GM19455 (cell line): Measurements from ENCODE around the gene DHX35.
"Not testable (repeated sequence)": the region's sequence is repeated elsewhere in the genome, so short reads cannot be mapped to it uniquely, and the experiment has no call there.

Source experiments
- ATAC-seq: cut with Tn5 transposase; IDR thresholded peaks from one replicate; pipeline ENCODE4 v1.9.1; 2021; ENCODE audit not compliant: unreplicated experiment

Gene DHX35

DNA sequence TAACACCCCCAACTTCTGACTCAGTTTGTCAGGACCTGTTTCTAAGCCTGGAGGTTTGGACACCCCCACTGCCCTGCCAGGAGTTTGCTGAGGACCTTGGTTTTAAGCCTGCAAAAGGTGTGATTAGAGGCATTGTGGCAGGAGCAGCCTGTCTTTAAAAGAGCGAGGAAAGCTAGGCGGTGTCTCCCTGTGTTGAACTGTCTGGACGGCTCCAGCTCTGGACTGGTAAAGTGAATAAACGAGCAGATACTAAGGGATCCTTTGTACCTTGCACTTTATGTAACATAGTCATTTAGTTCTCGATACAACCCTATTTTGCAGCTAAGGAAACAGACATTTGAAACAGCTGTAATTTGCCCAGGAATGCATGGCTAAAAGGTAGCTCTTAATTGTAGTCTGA is 21.5 kb upstream of the DHX35 start:
- ATAC-seq = no peak

DNA sequence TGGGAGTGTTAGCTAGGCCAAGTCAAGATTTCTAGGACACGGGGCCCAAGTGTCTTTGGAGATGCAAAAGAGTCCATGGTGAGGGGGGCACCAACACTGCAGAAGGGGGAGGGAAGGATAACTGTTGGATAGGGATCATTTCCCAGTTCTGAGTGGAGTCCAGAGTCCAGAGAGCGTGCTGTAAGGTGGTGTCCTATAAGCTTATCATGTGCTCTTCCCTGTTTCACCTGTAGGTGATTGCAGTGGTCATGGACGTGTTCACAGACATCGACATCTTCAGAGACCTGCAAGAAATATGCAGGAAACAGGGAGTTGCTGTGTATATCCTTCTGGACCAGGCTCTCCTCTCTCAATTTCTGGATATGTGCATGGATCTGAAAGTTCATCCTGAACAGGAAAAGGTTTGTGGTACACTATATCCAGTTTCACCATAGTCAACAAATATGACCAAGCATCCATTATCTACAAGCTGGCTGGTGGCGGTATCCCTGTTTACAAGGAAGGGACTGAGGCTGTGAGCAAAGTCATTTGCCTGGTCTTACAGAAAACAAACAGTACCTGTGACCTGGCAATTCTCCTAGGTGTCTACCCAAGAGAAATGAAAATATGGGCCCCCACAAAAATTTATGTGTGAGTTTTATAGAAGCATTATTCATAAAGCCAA is 20.3 kb upstream of the DHX35 start:
- ATAC-seq = no peak

DNA sequence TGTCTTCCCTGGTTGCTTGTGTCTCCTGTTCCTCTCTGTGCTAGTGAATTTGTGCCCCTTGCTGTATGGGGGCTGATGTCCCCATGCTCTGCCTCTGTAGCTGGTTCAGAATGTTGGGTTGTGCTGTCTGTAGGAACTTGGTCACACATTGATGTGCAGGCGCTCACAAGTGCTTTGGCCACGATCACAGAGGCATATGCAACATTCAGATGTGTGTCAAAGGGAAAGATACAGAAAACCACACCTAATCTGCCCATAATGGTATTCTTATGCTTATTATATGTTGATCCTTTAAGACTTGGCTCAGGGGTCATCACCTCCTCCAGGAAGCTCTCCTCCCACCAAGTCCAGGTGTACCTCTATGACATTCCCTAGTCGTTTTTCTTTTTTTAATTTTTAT is 17.1 kb upstream of the DHX35 start:
- ATAC-seq = no peak

DNA sequence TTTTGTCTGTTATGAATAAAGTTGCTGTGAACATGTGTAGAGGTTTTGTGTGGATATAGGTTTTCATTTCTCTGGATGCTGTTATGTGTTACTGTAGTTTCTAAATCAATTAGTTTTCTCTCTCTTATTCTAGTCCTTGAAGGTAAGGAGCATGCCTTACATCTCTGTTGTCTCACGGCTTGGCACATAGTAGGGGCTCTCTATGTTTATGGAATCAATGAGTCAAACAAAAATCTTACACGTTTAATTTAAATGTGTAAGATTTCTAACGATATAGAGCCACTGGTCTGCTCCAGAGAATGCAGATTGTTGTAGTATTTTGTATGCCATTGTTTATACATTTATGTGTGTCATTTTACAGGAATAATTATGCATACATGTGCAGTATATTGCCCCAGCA is 15.3 kb upstream of the DHX35 start:
- ATAC-seq = no peak

DNA sequence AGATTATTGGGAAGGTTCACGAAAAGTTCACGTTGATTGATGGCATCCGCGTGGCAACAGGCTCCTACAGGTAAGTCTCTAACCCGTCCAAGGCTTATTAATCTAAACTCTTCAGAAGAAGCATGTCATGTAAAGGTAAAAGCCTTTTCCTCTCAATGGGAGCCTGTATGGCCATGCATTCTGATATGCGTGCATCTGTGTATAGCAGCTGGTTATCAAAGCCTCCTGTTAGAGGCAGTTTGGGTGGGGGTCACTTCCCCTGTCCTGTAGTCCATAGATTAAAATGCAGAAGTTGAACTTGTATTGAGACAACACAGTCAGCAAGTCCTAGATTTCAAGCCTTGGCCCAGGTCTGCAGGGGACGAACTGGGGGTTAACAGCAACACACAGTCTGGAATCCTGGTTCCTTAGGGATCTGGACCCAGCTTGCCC is 14.2 kb upstream of the DHX35 start:
- no peak for ATAC-seq

DNA sequence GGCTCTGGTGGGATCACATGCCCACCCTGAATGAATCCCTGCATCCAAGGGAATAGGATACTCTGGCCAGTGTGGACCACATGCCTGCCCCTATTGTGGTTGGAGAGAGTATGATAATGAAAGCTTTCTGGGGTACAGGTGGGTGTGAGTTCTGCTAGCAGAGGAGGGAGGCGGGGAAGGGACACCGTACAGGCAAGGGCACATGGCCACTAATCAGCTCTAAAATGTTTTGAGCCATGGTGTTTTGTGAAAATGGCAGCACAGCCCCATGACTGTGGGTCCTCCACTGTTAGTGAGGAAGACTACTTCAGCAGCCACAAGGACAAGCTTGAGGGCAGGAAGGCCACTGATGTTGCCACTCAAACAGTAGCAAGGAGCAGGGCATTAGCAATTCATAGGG is 11.9 kb upstream of the DHX35 start:
- no peak for ATAC-seq

DNA sequence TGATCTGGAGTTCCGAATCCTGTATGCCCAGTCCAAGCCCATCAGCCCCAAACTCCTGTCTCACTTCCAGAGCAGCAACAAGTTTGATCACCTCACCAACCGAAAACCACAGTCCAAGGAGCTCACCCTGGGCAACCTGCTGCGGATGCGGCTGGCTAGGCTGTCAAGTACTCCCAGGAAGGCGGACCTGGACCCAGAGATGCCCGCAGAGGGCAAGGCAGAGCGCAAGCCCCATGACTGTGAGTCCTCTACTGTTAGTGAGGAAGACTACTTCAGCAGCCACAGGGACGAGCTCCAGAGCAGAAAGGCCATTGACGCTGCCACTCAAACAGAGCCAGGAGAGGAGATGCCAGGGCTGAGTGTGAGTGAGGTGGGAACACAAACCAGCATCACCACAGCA is 10.5 kb upstream of the DHX35 start:
- no peak for ATAC-seq

DNA sequence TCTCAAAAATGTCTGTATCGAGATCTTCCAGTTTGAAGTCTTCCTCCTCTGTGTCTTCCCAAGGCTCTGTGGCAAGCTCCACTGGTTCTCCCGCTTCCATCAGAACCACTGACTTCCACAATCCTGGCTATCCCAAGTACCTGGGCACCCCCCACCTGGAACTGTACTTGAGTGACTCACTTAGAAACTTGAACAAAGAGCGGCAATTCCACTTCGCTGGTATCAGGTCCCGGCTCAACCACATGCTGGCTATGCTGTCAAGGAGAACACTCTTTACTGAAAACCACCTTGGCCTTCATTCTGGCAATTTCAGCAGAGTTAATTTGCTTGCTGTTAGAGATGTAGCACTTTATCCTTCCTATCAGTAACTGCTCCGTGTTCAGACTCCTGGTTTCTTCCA is 10.0 kb upstream of the DHX35 start:
- no peak for ATAC-seq

DNA sequence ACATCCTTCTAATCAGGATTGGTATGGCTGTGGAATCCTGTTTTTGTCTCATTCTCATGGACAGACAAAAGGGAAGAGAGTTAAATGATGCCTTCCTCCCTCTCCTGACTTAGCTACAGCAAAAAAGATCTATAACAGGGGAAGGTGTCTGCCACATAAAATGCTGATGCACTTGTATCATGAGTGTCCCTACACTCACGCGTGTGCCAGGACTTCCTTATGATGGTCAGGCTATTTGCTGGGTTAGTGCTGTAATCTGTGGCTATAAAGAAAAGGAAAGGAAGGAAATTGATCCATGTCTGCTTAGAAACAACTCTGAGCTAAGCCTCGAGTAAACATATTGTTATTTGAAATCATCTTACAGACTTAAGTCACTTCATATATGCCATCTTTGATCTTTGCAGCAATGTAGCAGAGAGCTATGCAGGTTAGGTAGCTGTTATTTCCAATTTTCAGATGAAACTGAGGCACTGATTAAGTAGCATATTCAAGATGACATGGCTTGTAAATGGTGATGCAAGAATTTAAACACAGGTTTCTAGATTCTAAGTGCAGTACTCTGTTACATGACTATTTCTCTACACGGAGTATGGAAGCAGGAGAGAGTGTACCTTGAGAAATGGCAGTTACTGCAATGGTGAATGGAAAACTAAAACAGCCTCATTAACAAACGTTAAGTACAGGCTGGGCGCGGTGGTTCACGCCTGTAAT is 8.4 kb upstream of the DHX35 start:
- ATAC-seq = no peak

DNA sequence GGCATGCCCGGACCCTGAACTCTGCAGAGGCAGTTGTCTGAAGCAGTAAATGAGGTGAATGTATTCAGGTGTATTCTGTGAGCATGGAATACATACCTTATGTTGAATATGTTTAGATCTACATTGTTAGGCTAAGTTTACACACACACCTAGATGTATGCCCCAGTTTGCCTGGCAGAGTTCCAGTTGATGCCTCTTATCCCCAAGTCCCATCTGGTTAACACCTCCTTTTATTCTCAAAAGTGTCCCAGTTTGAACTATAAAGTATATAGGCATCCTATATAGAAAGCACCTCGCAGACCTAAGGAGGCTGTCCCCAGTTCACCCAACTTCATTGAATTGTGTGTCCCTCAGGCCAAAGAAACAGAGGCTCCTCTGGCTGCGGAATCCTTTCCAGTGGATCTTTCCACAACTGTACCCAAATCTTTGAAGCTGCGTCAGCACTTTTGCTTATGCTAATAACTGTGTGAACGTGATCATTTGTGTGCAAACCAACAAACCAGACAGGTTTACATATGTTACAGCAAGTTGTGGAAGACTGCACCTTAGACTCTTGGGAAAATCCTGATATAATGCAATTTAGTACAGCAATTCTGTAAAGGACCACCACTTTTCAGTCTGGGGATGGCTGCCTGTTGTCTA is 4.8 kb upstream of the DHX35 start:
- ATAC-seq = no peak

DNA sequence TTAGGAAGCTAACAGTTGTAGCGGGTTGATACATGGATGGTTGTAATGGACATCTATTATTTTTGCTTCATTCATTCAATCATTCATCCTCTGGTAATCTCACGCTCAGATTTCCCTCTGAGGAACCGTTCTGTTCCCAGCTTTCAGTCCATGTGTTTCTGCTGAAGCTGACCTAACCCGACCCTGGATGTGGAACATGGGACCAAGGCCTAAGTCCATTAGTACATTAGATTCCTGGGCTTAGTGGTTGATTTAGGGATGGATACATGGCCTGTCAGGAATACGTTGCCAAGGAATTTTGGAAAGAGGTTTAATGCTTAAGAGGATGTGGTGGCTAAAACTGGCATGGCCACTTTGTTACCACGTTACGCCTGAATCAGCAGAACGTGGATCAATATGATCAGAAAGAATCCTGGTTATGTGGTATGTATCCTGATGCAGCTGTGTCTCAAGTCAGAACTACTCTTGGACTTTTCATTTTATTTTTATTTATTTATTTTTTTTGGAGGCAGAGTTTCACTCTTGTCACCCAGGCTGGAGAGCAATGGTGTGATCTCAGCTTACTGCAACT is 4.1 kb upstream of the DHX35 start:
- no peak for ATAC-seq

DNA sequence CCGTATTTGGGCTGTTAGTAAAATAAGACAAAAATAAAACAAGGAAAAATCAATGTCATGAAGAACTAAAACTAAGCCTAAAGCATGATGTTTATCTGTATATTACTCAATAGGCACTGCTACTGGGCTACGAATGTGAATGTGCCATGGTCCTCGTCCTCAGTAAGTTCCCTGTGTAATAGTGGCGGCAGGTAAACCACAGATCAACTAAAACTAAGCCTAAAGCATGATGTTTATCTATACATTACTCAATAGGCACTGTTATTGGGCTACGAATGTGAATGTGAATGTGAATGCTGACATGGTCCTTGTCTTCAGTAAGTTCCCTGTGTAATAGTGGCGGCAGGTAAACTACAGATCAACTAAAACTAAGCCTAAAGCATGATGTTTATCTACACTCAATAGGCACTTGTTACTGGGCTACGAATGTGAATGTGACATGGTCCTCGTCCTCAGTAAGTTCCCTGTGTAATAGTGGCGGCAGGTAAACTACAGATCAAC is 1.9 kb upstream of the DHX35 start:
- not testable (repeated sequence) for ATAC-seq

DNA sequence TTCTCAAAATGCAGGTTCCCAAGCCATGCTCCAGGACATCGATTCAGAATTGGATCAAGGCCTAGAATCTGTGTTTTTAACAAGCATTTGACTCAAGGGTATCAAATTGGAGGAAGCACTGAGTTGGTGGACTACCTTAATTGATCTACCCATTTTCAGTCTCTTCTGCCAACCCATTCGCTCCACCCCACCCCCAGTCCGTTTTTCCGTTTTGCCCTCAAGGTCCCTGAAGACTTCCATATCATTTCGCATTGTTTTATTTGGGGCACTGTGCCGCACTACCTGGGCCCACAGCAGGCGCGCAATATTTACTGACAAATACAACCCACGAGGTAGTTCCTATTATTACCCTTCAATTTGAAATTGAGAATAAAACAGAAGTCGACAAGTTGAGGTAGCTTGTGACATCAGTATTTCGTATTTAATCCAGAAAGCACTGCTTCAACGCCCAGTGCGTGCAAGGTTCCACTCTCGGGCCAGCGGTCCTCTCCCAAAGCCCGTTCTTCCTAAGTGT is 557 bp upstream of the DHX35 start:
- ATAC-seq = no peak

DNA sequence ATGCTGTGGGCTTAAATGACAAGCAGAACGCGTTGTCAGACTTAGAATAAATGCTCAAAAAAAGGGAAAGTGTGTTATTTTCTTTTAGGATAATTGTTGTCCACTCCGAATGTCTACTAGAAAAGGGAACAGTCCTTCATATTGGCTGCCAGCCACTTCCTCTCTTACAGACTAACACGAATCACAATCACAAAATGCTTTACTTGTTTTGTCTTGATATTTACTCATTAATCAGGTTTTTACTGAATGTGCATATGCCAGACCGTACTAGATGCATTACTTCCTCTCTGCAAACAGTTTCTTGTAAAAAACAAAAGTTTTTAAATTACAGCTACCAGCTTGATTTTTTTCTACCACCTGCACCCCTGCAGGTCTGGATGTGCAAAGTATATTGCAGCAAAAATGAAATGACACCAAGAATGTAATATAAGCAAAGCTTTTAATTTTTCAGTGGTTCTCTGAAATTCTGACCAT is 821 bp downstream of the DHX35 start:
- no peak for ATAC-seq

DNA sequence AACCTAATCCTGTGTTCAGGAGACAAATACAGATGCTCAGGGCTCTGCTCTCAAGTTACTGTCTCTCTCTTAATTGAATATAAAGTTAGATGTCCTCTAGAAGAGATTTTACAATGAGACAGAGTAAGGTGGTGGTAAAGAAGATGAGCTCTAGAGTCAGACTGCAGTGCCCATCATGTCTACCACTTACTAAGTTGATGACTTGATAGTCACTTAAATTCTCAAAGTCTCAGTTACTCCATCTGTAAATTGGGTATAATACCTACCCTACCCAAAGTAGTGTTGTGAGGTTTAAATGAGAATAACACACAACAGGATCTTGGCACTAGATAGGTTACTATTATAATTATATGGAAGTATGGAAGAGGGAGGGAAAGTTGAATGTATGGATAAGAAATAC is 1.6 kb downstream of the DHX35 start:
- no peak for ATAC-seq

DNA sequence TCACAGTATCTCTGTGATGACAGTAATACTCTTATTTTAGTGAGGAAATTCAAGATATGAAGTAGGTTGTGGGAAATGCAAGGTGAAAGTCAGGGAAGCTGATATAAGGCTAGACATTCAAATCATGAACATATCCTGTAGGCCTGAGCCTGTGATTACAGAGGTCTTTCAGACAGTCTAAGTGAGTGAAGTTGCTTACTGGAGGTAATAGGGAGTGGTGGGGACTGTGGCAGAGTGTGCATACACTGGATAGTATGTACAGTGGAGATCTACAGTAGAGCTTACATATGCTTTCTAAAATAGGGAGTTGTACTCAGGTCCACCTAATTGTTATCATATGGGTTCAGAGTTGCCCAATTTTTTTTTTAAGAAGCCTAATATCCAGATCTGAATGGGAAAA is 3.1 kb downstream of the DHX35 start:
- ATAC-seq = no peak

DNA sequence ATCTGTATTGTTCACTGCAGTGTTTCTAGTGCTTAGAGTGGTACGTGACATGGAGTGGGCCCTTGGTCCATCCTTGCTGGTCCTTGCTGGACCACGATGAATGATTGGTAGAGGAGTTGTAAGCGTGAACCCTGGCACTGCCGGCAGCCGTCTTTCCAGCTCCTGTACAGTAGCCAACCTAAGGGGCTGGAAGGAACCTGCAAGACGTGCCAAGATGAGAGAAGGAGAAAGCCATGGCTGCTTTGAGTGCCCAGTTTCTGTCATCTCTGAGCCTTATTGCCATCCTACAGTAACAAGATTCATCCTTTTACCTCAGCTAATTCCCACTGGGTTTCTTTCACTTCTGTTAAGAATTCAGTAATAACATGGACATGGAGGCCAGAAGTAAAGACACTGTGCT is 5.9 kb downstream of the DHX35 start:
- no peak for ATAC-seq

DNA sequence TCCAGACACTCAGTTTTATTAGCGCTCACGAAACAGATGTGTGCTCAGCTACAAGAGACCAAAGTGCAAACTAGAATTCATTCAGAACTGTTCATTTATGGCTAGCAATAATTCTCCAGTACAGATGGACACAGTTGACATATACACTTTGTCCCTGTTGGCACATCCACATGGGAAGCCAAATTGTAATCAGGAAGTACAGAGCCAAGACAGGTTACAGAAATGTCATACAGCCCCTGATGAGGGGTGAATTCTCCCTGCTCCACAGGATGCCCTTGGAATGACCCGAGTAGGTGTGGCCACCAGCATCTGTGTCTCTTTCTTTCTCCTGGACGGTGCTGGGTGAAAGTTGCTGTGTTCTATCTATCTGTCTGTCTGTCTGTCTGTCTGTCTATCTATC is 7.6 kb downstream of the DHX35 start:
- ATAC-seq = no peak

DNA sequence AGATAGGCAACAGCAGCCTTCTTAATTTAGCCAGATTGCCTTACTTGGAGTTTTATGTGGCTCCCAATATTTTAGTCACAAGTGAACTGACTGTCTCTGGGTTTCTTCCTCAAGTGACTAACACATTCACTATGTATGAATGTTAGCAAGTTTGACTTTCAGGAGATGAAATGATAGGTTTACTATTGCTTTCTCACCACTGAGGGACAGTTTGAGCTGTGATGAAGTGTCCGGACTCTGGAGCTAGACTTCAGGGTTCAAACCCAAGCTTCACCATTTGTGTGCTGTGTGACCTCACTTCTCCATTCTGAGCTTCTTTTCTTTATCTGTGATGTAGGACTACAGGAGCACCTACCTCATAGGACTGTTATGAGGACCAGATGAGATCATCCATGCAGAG is 8.2 kb downstream of the DHX35 start:
- no peak for ATAC-seq

DNA sequence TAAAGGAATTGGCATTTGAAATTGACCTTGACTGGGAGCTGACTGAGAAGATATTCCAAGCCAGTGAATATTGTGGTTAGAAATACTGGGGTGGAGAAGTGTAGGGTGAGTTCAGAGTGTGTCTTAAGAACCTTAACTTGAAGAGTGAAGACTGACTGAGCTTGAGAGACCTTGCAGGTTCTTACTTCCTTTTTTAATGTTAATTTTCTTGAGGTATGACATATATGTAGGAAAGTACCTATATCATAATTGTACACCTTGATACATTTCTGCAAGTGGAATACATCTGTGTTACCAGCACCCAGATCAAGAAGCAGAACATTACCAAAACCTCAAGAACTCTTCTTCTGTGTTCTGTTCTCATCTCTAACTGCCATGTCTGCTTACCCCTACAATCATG is 11.0 kb downstream of the DHX35 start:
- no peak for ATAC-seq

DNA sequence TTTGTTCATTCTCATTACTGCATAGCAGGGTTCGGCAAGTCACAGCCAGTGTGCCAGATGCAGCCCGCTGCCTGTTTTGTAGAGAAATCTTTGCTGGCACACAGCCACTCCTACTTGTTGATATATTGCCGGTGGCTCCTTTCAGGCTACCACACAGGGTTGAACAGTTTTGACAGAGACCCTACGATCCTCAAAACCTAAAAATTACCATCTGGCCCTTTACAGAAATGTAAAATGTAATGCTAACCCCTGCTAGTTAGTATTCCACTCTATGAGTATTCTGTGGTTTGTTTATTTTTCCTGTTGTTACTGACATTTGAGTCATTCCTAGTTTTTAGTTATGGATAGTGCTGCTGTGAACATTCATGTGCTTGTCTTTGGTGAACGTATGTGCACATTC is 11.5 kb downstream of the DHX35 start:
- no peak for ATAC-seq
